ENCODE data around the gene KDM4C. TPM values are rescaled to one million over a fixed set of nuclear protein-coding genes. Genes with fewer than 3 reads are reported as not detected.

KDM4C gene
- total RNA-seq, 2 donors from 2014 or later, result 66.2 to 68.7 TPM

DNA sequence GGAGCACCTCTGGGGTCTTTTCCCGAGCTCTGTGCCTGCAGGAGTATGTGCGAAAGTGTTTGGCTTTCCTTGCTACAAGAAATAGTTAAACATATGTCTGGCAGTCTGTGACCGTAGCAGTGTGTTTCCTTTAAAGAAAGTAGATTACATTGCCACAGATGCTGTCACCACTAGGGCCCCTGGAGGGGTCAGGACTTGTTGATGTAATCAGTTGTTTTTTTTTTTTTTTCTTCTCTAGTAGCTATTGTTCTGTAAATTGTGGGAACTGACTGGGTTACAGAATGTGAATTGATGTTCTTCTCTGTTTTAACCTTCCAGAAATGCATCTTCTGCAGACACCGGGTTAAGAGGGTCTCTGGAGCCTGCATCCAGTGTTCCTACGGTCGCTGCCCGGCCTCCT, 345.6 kb downstream of the KDM4C start:
- Mint-ChIP-seq H3K36me3 (peaks cover 28% of the 10 kb centered on the region), H3K4me1 (ENCODE audit: low read depth in 2 of 2) (peaks cover 11 to 18% of the 10 kb centered on the region in 2 donors), H3K9me3 (no peaks in the 10 kb centered on the region), H3K27me3 (no peaks in the 10 kb centered on the region), H3K27ac (no peak overlapping the region), H3K4me3 (no peak overlapping the region)
- no peak for ATAC-seq
- DNase-seq (ENCODE audit: low spot score), result no peak

GRCh38 chr9:7103771-7104170, 346.0 kb downstream of the KDM4C start:
- no peaks in the 10 kb centered on the region for H3K9me3 Mint-ChIP-seq
- H3K27ac Mint-ChIP-seq, result no peak overlapping the region
- peaks cover 25% of the 10 kb centered on the region for H3K36me3 Mint-ChIP-seq
- DNase-seq (ENCODE audit: low spot score) (no peak), ATAC-seq (no peak)
- no peak overlapping the region for H3K4me3 Mint-ChIP-seq
- peaks cover 11 to 18% of the 10 kb centered on the region in 2 donors for H3K4me1 Mint-ChIP-seq (ENCODE audit: low read depth in 2 of 2)
- no peaks in the 10 kb centered on the region for H3K27me3 Mint-ChIP-seq

GRCh38 chr9:7104625-7105024, 346.9 kb downstream of the KDM4C start:
- H3K27ac Mint-ChIP-seq, result no peak overlapping the region
- ATAC-seq (no peak), DNase-seq (ENCODE audit: low spot score) (no peak)
- H3K27me3 Mint-ChIP-seq, result no peaks in the 10 kb centered on the region
- H3K4me3 Mint-ChIP-seq, result no peak overlapping the region
- peaks cover 24% of the 10 kb centered on the region for H3K36me3 Mint-ChIP-seq
- peaks cover 11 to 18% of the 10 kb centered on the region in 2 donors for H3K4me1 Mint-ChIP-seq (ENCODE audit: low read depth in 2 of 2)
- H3K9me3 Mint-ChIP-seq, result no peaks in the 10 kb centered on the region

DNA sequence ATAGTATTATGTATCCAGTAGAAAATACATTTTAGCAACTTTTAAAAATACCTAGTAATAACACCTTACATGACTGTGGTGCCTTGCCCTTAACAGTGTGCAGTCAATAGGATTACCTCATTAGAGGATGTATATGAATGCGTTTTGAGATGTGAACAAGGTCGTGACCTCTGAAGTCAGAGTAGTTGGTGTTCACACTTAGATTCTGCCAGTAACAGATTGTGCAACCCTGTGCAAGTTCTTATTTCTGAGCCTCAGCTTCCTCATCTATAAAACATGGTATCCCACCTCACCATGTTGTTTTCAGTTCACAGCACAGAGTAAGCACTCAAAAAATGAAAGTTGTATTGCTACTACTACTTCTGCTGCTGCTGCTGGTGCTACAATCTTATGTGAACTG, 347.3 kb downstream of the KDM4C start:
- ATAC-seq, result peak; percentile 60 to 81
- DNase-seq (ENCODE audit: low spot score), result no peak
- no peaks in the 10 kb centered on the region for H3K9me3 Mint-ChIP-seq
- no peak overlapping the region for H3K4me3 Mint-ChIP-seq
- H3K27ac Mint-ChIP-seq, result no peak overlapping the region
- no peaks in the 10 kb centered on the region for H3K27me3 Mint-ChIP-seq
- peaks cover 11 to 18% of the 10 kb centered on the region in 2 donors for H3K4me1 Mint-ChIP-seq (ENCODE audit: low read depth in 2 of 2)
- H3K36me3 Mint-ChIP-seq, result peaks cover 28% of the 10 kb centered on the region

- H3K4me1 Mint-ChIP-seq (ENCODE audit: low read depth in 2 of 2), result peaks cover 21% of the 10 kb centered on the region in 2 donors
- H3K36me3 Mint-ChIP-seq, result peaks cover 26% of the 10 kb centered on the region
Measured at GRCh38 chr9:7108936-7109335, 351.2 kb downstream of the KDM4C start.

DNA sequence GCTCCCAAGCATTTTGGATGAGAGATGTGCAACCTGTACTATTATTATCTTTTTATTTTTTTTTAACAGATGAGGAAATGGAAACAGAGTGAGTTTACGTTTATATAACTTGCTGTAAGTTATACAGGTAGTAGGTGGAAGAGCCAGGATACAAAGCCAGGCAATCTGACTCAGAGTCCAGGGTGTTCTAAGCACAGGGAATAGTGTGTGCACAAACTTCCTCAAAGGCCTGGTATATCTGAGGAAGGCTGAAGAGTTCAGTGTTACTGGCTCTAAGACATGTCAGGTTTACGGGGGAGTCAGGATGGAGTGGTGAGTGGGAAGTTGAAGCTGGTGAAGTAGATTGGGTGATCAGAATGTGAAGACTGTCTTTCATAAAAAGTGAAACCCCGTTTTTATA, 353.6 kb downstream of the KDM4C start:
- Mint-ChIP-seq H3K9me3 (no peaks in the 10 kb centered on the region), H3K36me3 (peaks cover 12% of the 10 kb centered on the region), H3K27me3 (no peaks in the 10 kb centered on the region), H3K4me3 (no peak overlapping the region), H3K4me1 (ENCODE audit: low read depth in 2 of 2) (peaks cover 11 to 13% of the 10 kb centered on the region in 2 donors), H3K27ac (peak overlapping the region in 1 of 2 donors; percentile 17)
- ATAC-seq, result no peak
- no peak for DNase-seq (ENCODE audit: low spot score)

More at GRCh38 chr9:7108936-7109335, 351.2 kb downstream of the KDM4C start:
- H3K27ac Mint-ChIP-seq, result no peak overlapping the region
- ATAC-seq, result no peak
- no peaks in the 10 kb centered on the region for H3K27me3 Mint-ChIP-seq
- no peaks in the 10 kb centered on the region for H3K9me3 Mint-ChIP-seq
- no peak for DNase-seq (ENCODE audit: low spot score)
- no peak overlapping the region for H3K4me3 Mint-ChIP-seq

GRCh38 chr9:7115606-7116005, 357.8 kb downstream of the KDM4C start:
- Mint-ChIP-seq H3K27me3 (no peaks in the 10 kb centered on the region), H3K4me1 (ENCODE audit: low read depth in 2 of 2) (peaks cover 19 to 21% of the 10 kb centered on the region in 2 donors), H3K9me3 (no peaks in the 10 kb centered on the region), H3K4me3 (no peak overlapping the region), H3K27ac (no peak overlapping the region), H3K36me3 (peaks cover 5% of the 10 kb centered on the region)
- no peak for DNase-seq (ENCODE audit: low spot score)
- ATAC-seq, result no peak

DNA sequence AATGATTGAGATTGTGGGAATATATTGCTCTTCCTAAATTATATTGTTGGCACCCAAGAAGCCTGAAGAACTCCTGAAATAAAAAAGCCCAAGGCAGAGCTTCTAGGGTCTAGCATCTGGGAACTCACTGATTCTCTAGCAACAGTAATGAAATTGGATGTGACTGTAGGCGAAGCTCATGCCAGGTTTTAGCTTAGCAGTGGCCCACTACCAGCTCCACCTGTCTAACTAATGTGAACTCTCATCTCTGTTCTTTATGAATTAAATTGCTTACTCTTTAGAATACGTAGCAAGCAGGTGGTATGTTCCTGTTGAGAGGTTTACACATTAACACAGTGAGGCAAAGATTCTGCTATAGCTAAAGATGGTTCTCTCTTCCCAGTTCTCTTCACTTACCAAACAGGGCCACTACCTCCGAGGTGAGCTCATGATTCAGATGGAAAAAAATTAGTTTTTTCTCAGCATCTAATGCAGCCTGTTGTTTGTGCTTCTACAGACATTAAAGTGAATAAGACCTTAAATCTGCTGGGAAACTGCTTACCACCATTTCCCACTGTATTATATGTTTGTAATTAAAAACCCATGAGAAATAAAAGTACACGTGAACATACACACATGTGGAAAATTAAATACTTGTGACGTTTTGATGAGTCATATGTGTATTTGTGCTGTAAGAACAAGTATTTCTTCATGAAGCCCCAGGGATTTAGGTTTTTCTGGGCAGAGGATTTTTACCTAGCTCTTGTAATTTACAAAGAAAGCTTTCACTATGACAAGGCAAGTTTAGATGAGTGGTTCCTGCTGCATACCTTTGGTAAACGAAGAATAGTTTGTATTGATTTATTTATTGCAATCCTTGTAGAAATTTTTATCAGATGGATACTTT, 360.1 kb downstream of the KDM4C start:
- H3K36me3 Mint-ChIP-seq, result peaks cover 4% of the 10 kb centered on the region
- DNase-seq (ENCODE audit: low spot score) (no peak), ATAC-seq (no peak)
- H3K27ac Mint-ChIP-seq, result no peak overlapping the region
- H3K27me3 Mint-ChIP-seq, result no peaks in the 10 kb centered on the region
- H3K4me3 Mint-ChIP-seq, result no peak overlapping the region
- no peaks in the 10 kb centered on the region for H3K9me3 Mint-ChIP-seq
- peaks cover 19 to 26% of the 10 kb centered on the region in 2 donors for H3K4me1 Mint-ChIP-seq (ENCODE audit: low read depth in 2 of 2)

DNA sequence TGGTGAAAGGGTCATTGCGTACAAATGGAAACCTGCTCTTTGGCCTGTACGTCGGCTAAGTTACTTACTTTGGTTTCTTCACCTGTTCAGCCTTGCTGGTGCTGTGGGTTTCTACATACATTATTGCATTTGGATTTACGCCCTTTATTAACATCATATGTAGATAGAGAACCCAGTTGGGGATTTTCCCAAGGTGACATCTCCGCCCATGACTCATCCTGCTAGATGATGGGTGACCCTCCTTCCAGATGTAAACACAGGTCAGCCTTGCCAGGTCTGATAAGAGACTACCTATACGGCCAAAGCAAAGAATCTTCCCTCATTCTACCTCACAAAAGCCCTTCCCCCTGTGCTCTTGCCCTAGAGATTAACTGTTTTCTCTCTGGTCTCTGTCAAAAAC, 360.9 kb downstream of the KDM4C start:
- Mint-ChIP-seq H3K4me1 (ENCODE audit: low read depth in 2 of 2) (peaks cover 26 to 31% of the 10 kb centered on the region in 2 donors), H3K36me3 (peaks cover 10% of the 10 kb centered on the region), H3K27ac (no peak overlapping the region), H3K27me3 (no peaks in the 10 kb centered on the region), H3K9me3 (no peaks in the 10 kb centered on the region), H3K4me3 (no peak overlapping the region)
- DNase-seq (ENCODE audit: low spot score) (no peak), ATAC-seq (no peak)

- Mint-ChIP-seq H3K27me3 (no peaks in the 10 kb centered on the region), H3K9me3 (no peaks in the 10 kb centered on the region), H3K27ac (no peak overlapping the region), H3K36me3 (peaks cover 10% of the 10 kb centered on the region), H3K4me3 (no peak overlapping the region), H3K4me1 (ENCODE audit: low read depth in 2 of 2) (peaks cover 26 to 31% of the 10 kb centered on the region in 2 donors)
- DNase-seq (ENCODE audit: low spot score) (no peak), ATAC-seq (no peak)
Measured at GRCh38 chr9:7119612-7120011, 361.8 kb downstream of the KDM4C start.

- ATAC-seq (peak; percentile 90 to 96), DNase-seq (ENCODE audit: low spot score) (no peak)
- peak overlapping the region; percentile 54 to 81 for H3K27ac Mint-ChIP-seq
- peaks cover 28 to 35% of the 10 kb centered on the region in 2 donors for H3K4me1 Mint-ChIP-seq (ENCODE audit: low read depth in 2 of 2)
- peak overlapping the region; percentile 81 for H3K4me3 Mint-ChIP-seq
- no peaks in the 10 kb centered on the region for H3K27me3 Mint-ChIP-seq
- no peaks in the 10 kb centered on the region for H3K9me3 Mint-ChIP-seq
- H3K36me3 Mint-ChIP-seq, result peaks cover 10% of the 10 kb centered on the region
Measured at GRCh38 chr9:7121055-7121454, 363.3 kb downstream of the KDM4C start.

DNA sequence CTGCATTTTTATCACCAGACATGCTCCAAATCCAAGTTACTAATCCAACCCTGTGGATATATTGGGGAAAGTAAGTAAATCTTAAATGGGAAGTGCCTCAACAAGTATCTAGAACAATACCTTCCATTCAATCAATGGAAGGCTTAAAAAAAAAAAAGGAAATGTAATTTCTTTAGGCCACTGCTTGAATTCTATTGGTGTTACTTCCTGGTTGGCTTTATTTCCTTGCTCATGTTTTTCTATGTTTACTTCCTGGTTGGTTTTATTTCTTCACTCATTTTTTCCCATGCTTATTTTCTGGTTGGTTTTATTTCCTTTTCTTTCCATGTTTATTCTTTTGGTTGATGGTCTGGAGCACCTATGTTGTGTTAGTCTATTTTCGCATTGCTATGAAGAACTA, 363.9 kb downstream of the KDM4C start:
- no peaks in the 10 kb centered on the region for H3K9me3 Mint-ChIP-seq
- DNase-seq (ENCODE audit: low spot score) (no peak), ATAC-seq (no peak)
- H3K4me1 Mint-ChIP-seq (ENCODE audit: low read depth in 2 of 2), result peaks cover 28 to 35% of the 10 kb centered on the region in 2 donors
- H3K27me3 Mint-ChIP-seq, result no peaks in the 10 kb centered on the region
- H3K27ac Mint-ChIP-seq, result peak overlapping the region; percentile 54 to 81
- peak overlapping the region; percentile 81 for H3K4me3 Mint-ChIP-seq
- H3K36me3 Mint-ChIP-seq, result peaks cover 10% of the 10 kb centered on the region

- Mint-ChIP-seq H3K27ac (no peak overlapping the region), H3K4me3 (no peak overlapping the region), H3K27me3 (no peaks in the 10 kb centered on the region), H3K36me3 (peaks cover 18% of the 10 kb centered on the region), H3K9me3 (no peaks in the 10 kb centered on the region), H3K4me1 (ENCODE audit: low read depth in 2 of 2) (peaks cover 28 to 35% of the 10 kb centered on the region in 2 donors)
- no peak for ATAC-seq
- DNase-seq (ENCODE audit: low spot score), result no peak
Measured at GRCh38 chr9:7123743-7124142, 366.0 kb downstream of the KDM4C start.

- Mint-ChIP-seq H3K36me3 (peaks cover 29% of the 10 kb centered on the region), H3K27me3 (no peaks in the 10 kb centered on the region), H3K27ac (peak overlapping the region in 1 of 2 donors; percentile 13), H3K9me3 (no peaks in the 10 kb centered on the region), H3K4me1 (ENCODE audit: low read depth in 2 of 2) (peaks cover 27 to 34% of the 10 kb centered on the region in 2 donors), H3K4me3 (no peak overlapping the region)
- DNase-seq (ENCODE audit: low spot score) (no peak), ATAC-seq (no peak)
Measured at GRCh38 chr9:7125231-7125630, 367.5 kb downstream of the KDM4C start.

Data from natural killer cell treated with Interleukin-12 subunit alpha and Interleukin-12 subunit beta and Interleukin-15 and Interleukin-18, amount 100 ng/mL, for 72 hours (primary cell).